HG03439 (cell line): Measurements from ENCODE around the gene MTLN.
A peak's percentile ranks its signal among the peaks of the same experiment; 100 is the strongest.
"Not testable (repeated sequence)": the region's sequence is repeated elsewhere in the genome, so short reads cannot be mapped to it uniquely, and the experiment has no call there.

Experiments used
- ATAC-seq: cut with Tn5 transposase; IDR thresholded peaks from one replicate; pipeline ENCODE4 v1.9.1; 2021; ENCODE audit warnings: mild to moderate bottlenecking, moderate library complexity; ENCODE audit not compliant: unreplicated experiment

MTLN gene

GRCh38 chr2:110204408-110205385 lies 7.7 kb downstream of the MTLN start, which contains the start of gene NPHP1:
Gene NPHP1 (minus strand): TSS chr2:110205013. CDS start chr2:110204968, 45 bp downstream.
- ATAC-seq = peak; percentile 91

- ATAC-seq = no peak
Measured at GRCh38 chr2:110198016-110198415, 14.3 kb downstream of the MTLN start.

- ATAC-seq = no peak
Measured at GRCh38 chr2:110197452-110197851, 14.9 kb downstream of the MTLN start.

- not testable (repeated sequence) for ATAC-seq
Measured at GRCh38 chr2:110190169-110190568, 22.2 kb downstream of the MTLN start.

GRCh38 chr2:110182449-110182848 lies 29.9 kb downstream of the MTLN start:
- no peak for ATAC-seq

GRCh38 chr2:110180036-110180435 lies 32.3 kb downstream of the MTLN start:
- no peak for ATAC-seq

GRCh38 chr2:110173523-110173922 lies 38.8 kb downstream of the MTLN start:
- ATAC-seq = no peak

GRCh38 chr2:110172506-110172905 lies 39.8 kb downstream of the MTLN start:
- no peak for ATAC-seq

- no peak for ATAC-seq
Measured at GRCh38 chr2:110170102-110170501, 42.2 kb downstream of the MTLN start.

GRCh38 chr2:110167326-110168000 lies 44.9 kb downstream of the MTLN start:
- no peak for ATAC-seq

GRCh38 chr2:110166266-110166665 lies 46.1 kb downstream of the MTLN start:
- ATAC-seq = no peak
